NCI-H187 (cell line): ENCODE results near the gene NDUFA1.
"Not testable (repeated sequence)": the region's sequence is repeated elsewhere in the genome, so short reads cannot be mapped to it uniquely, and the experiment has no call there.

Experiments
- DNase-seq, 2 experiments: peaks; one replicate each; lab custom pipeline; 2025; lab: John Stamatoyannopoulos, UW

NDUFA1 gene

DNA sequence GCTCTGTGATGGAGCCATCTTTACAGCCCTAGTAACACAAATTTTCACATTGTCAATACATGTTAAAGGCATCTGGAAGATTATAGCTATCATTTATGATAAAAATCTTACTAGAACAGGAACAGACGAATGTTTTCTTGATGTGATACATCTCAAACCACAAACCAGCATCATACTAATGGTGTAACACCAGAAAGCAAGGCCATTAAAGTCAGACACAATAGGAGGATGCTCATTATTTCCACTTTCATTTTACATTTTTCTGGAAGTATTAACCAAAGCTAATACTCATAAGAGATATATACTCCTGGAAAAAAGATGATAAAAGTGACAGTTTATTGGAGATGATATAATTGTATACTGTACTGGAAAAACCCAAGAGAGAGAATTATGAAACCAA is 29.3 kb downstream of the NDUFA1 start:
- DNase-seq, result no peak

DNA sequence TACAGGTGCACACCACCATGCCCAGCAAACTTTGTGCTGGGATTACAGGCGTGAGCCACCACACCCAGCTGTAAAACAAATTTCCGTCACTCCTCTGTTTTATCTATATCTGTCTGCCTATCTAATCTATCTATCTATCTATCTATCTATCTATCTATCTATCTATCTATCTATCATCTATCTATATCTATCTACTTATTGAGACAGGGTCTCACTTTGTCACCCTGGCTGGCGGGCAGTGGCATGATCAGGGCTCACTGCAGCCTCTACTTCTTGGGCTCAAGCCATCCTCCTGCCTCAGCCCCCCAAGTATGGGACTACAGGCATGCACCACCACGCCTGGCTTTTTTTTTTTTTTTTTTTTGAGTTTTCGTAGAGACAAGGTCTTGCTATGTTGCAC is 44.7 kb downstream of the NDUFA1 start:
- no peak for DNase-seq

DNA sequence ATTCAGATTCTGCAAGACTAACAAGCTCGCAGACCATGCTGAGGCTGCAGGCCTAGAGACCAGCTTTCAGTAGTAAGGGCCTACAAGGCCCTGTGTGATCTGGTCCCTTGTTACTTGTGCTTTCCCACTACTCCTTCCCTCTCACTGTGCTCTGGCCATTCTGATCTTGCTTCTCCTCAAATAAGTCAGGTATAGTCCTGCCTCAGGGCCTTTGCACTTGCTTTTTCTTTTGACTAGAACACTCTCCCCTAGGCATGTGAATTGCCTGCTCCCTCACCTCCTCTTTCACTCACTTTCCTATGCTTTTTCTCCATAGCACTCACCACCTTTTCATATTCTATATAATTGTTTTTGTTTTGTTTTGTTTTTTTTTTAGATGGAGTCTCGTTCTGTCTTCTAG is 46.2 kb downstream of the NDUFA1 start:
- DNase-seq, result no peak

DNA sequence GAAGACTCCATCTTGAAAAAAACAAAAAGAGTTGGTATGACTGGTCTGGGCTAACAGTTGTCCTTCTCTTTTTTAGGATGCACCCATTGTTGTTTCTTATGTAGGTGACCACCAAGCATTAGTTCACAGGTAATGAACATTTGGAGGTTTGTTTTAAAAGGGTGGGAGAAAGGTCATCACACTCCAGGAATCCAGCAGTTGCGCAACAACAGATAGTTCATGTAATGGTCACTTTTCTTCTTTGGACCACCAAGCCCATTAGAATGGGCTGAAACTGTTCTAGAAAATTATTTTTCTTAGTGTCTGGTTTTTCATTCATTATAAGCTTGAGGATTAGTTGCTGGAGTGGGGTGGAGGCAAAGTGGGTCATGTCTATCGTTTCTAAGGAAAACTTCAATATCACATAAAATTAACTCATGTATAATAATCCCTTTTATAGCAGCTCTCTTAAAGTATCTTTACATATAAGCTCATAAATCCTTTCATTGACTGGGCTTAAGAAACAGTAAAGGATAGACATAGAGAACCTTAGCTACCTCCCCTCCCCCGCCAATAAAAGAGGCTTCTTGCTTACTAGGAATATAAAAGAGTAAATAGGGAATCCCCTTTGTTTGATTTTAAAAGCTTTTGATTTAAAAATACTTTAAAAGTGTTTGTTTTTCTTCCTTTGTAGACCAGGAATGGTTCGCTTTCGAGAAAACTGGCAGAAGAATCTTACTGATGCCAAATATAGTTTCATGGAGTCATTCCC is 48.4 kb downstream of the NDUFA1 start:
- DNase-seq, result no peak

DNA sequence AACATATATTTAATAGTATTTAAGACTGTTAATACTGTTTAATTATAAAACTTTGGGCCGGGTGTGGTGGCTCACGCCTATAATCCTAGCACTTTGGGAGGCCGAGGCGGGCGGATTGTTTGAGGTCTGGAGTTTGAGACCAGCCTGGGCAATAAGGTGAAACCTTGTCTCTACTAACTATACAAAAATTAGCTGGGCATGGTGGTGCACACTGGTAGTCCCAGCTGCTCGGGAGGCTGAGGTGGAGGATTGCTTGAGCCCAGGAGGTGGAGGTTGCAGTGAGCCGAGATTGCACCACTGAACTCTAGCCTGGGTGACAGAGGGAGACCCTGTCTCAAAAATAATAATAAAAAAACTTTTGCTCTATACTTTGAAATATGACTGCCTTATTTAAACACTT is 50.8 kb downstream of the NDUFA1 start:
- not testable (repeated sequence) for DNase-seq
